Central memory CD8-positive, alpha-beta T cell (primary cell): ENCODE results near the gene CREB3L1.

ENCODE experiments used
- ATAC-seq: fragments of 150-1000 bp; cut with Tn5 transposase; replicated peaks from 2 replicates; pipeline ENCODE4 v1.10.0; 2022; ENCODE audit warnings: mild to moderate bottlenecking, moderate FRiP score, moderate number of reproducible peaks; ENCODE audit not compliant: poor library complexity, severe bottlenecking; ENCODE audit errors: extremely low read depth
- DNase-seq, 2 donors: peaks; one replicate each; pipeline ENCODE4 v3.0.0; 2021; ENCODE audit warnings: low spot score in 2 of 2
- H3K27ac Mint-ChIP-seq: one replicate; pipeline ENCODE4 v1.8.0; 2022; ENCODE audit warnings: low read depth, mild to moderate bottlenecking, moderate library complexity, mixed read lengths
- H3K27me3 Mint-ChIP-seq: one replicate; pipeline ENCODE4 v1.8.0; 2022; ENCODE audit warnings: mixed read lengths
- H3K36me3 Mint-ChIP-seq: one replicate; pipeline ENCODE4 v1.8.0; 2022; ENCODE audit warnings: mild to moderate bottlenecking, moderate library complexity, mixed read lengths; ENCODE audit not compliant: insufficient read depth
- H3K4me1 Mint-ChIP-seq: one replicate; pipeline ENCODE4 v1.8.0; 2022; ENCODE audit warnings: mixed read lengths
- H3K4me3 Mint-ChIP-seq: one replicate; pipeline ENCODE4 v1.8.0; 2022; ENCODE audit warnings: mild to moderate bottlenecking, moderate library complexity, mixed read lengths
- H3K9me3 Mint-ChIP-seq: one replicate; pipeline ENCODE4 v1.8.0; 2022; ENCODE audit warnings: mixed read lengths

Gene CREB3L1

GRCh38 chr11:46339816-46340215 lies 62.4 kb downstream of the CREB3L1 start:
- peak overlapping the region; percentile 4 for H3K27ac Mint-ChIP-seq
- peaks cover 3% of the 10 kb centered on the region for H3K36me3 Mint-ChIP-seq
- no peaks in the 10 kb centered on the region for H3K9me3 Mint-ChIP-seq
- ATAC-seq (no peak), DNase-seq (no peak)
- peaks cover 15% of the 10 kb centered on the region for H3K27me3 Mint-ChIP-seq
- peaks cover 8% of the 10 kb centered on the region for H3K4me1 Mint-ChIP-seq
- H3K4me3 Mint-ChIP-seq = no peak overlapping the region

- Mint-ChIP-seq H3K4me1 (peaks cover 25% of the 10 kb centered on the region), H3K4me3 (no peak overlapping the region), H3K36me3 (peaks cover 7% of the 10 kb centered on the region), H3K27me3 (no peaks in the 10 kb centered on the region), H3K9me3 (no peaks in the 10 kb centered on the region), H3K27ac (no peak overlapping the region)
- ATAC-seq (no peak), DNase-seq (no peak)
These were observed 64.0 kb downstream of the CREB3L1 start for GRCh38 chr11:46341454-46341853.

GRCh38 chr11:46342239-46342638 lies 64.8 kb downstream of the CREB3L1 start:
- ATAC-seq (no peak), DNase-seq (no peak)
- H3K36me3 Mint-ChIP-seq = peaks cover 15% of the 10 kb centered on the region
- no peak overlapping the region for H3K27ac Mint-ChIP-seq
- peaks cover 32% of the 10 kb centered on the region for H3K4me1 Mint-ChIP-seq
- H3K4me3 Mint-ChIP-seq = no peak overlapping the region
- H3K27me3 Mint-ChIP-seq = no peaks in the 10 kb centered on the region
- no peaks in the 10 kb centered on the region for H3K9me3 Mint-ChIP-seq

GRCh38 chr11:46343520-46343919 lies 66.1 kb downstream of the CREB3L1 start:
- Mint-ChIP-seq H3K4me3 (no peak overlapping the region), H3K4me1 (peaks cover 33% of the 10 kb centered on the region), H3K27me3 (no peaks in the 10 kb centered on the region), H3K36me3 (peaks cover 17% of the 10 kb centered on the region), H3K9me3 (no peaks in the 10 kb centered on the region), H3K27ac (no peak overlapping the region)
- DNase-seq = no peak
- no peak for ATAC-seq

- H3K36me3 Mint-ChIP-seq = peaks cover 24% of the 10 kb centered on the region
- H3K4me1 Mint-ChIP-seq = peaks cover 49% of the 10 kb centered on the region
- no peak for ATAC-seq
- H3K27me3 Mint-ChIP-seq = no peaks in the 10 kb centered on the region
- H3K4me3 Mint-ChIP-seq = peak overlapping the region; percentile 78
- no peak for DNase-seq
- no peak overlapping the region for H3K27ac Mint-ChIP-seq
- H3K9me3 Mint-ChIP-seq = no peaks in the 10 kb centered on the region
These were observed 67.7 kb downstream of the CREB3L1 start for GRCh38 chr11:46345131-46345597.

GRCh38 chr11:46345881-46346484 lies 68.5 kb downstream of the CREB3L1 start:
- Mint-ChIP-seq H3K27ac (peak overlapping the region; percentile 33), H3K27me3 (no peaks in the 10 kb centered on the region), H3K4me3 (peak overlapping the region; percentile 78), H3K9me3 (no peaks in the 10 kb centered on the region), H3K4me1 (peaks cover 54% of the 10 kb centered on the region), H3K36me3 (peaks cover 26% of the 10 kb centered on the region)
- ATAC-seq = no peak
- no peak for DNase-seq

GRCh38 chr11:46346886-46347636 lies 69.6 kb downstream of the CREB3L1 start, which contains the start of gene DGKZ:
DGKZ (plus strand) TSS chr11:46347463; CDS start chr11:46347660, 197 bp downstream.
- peaks cover 63% of the 10 kb centered on the region for H3K4me1 Mint-ChIP-seq
- peak within 1 kb of the TSS; percentile 78 for H3K4me3 Mint-ChIP-seq
- peak within 1 kb of the TSS; percentile 90 for H3K27ac Mint-ChIP-seq
- ATAC-seq = peak; percentile 65
- no peaks in the 10 kb centered on the region for H3K27me3 Mint-ChIP-seq
- no peaks in the 10 kb centered on the region for H3K9me3 Mint-ChIP-seq
- peaks cover 32% of the 10 kb centered on the region for H3K36me3 Mint-ChIP-seq
- peak; percentile 88 to 94 for DNase-seq

GRCh38 chr11:46347637-46348311 lies 70.3 kb downstream of the CREB3L1 start:
- H3K4me1 Mint-ChIP-seq = peaks cover 68% of the 10 kb centered on the region
- peak overlapping the region; percentile 78 for H3K4me3 Mint-ChIP-seq
- H3K27ac Mint-ChIP-seq = peak overlapping the region; percentile 90
- DNase-seq = no peak
- H3K9me3 Mint-ChIP-seq = no peaks in the 10 kb centered on the region
- H3K36me3 Mint-ChIP-seq = peaks cover 38% of the 10 kb centered on the region
- H3K27me3 Mint-ChIP-seq = no peaks in the 10 kb centered on the region
- no peak for ATAC-seq

- H3K9me3 Mint-ChIP-seq = no peaks in the 10 kb centered on the region
- H3K4me1 Mint-ChIP-seq = peaks cover 73% of the 10 kb centered on the region
- no peaks in the 10 kb centered on the region for H3K27me3 Mint-ChIP-seq
- DNase-seq = peak in 1 of 2 donors; percentile 62
- peak overlapping the region; percentile 78 for H3K4me3 Mint-ChIP-seq
- peaks cover 44% of the 10 kb centered on the region for H3K36me3 Mint-ChIP-seq
- peak; percentile 61 for ATAC-seq
- peak overlapping the region; percentile 90 for H3K27ac Mint-ChIP-seq
These were observed 71.3 kb downstream of the CREB3L1 start for GRCh38 chr11:46348566-46349401.

GRCh38 chr11:46350695-46351094 lies 73.2 kb downstream of the CREB3L1 start:
- Mint-ChIP-seq H3K36me3 (peaks cover 48% of the 10 kb centered on the region), H3K27me3 (no peaks in the 10 kb centered on the region), H3K4me1 (peaks cover 75% of the 10 kb centered on the region), H3K27ac (no peak overlapping the region), H3K4me3 (peak overlapping the region; percentile 78), H3K9me3 (no peaks in the 10 kb centered on the region)
- no peak for ATAC-seq
- no peak for DNase-seq

- Mint-ChIP-seq H3K27ac (peak overlapping the region; percentile 91), H3K4me1 (peaks cover 75% of the 10 kb centered on the region), H3K36me3 (peaks cover 52% of the 10 kb centered on the region), H3K4me3 (peak overlapping the region; percentile 78), H3K9me3 (no peaks in the 10 kb centered on the region), H3K27me3 (no peaks in the 10 kb centered on the region)
- DNase-seq (no peak), ATAC-seq (no peak)
These were observed 73.7 kb downstream of the CREB3L1 start for GRCh38 chr11:46351148-46351547.

GRCh38 chr11:46351606-46352005 lies 74.1 kb downstream of the CREB3L1 start:
- Mint-ChIP-seq H3K4me3 (peak overlapping the region; percentile 78), H3K36me3 (peaks cover 50% of the 10 kb centered on the region), H3K9me3 (no peaks in the 10 kb centered on the region)

More at GRCh38 chr11:46351606-46352005, 74.1 kb downstream of the CREB3L1 start:
- Mint-ChIP-seq H3K27ac (peak overlapping the region; percentile 91), H3K27me3 (no peaks in the 10 kb centered on the region), H3K4me1 (peaks cover 75% of the 10 kb centered on the region)
- ATAC-seq (no peak), DNase-seq (no peak)
